Trophoblast cell (in vitro differentiated cells and primary cell): Measurements from ENCODE around the gene MYH11.
"Not testable (repeated sequence)": the region's sequence is repeated elsewhere in the genome, so short reads cannot be mapped to it uniquely, and the experiment has no call there.

Experiments
- DNase-seq, 2 donors: peaks; one replicate each; pipeline ENCODE4 v3.0.0-alpha.2; 2016
- H2AFZ ChIP-seq: 2 replicates; pipeline ENCODE4 v1.6.1; 2013; ENCODE audit warnings: low read length, moderate library complexity, mild to moderate bottlenecking; ENCODE audit not compliant: insufficient read depth, poor library complexity
- H2AK5ac ChIP-seq: 2 replicates; pipeline ENCODE4 v1.6.1; 2013; ENCODE audit warnings: mild to moderate bottlenecking, low read length
- H2BK120ac ChIP-seq: 2 replicates; pipeline ENCODE4 v1.6.1; 2013; ENCODE audit warnings: low read length, mild to moderate bottlenecking, moderate library complexity; ENCODE audit not compliant: insufficient read depth, poor library complexity
- H2BK12ac ChIP-seq: 2 replicates; pipeline ENCODE4 v1.6.1; 2013; ENCODE audit warnings: mild to moderate bottlenecking, low read length, moderate library complexity
- H2BK5ac ChIP-seq: 2 replicates; pipeline ENCODE4 v1.6.1; 2013; ENCODE audit warnings: low read length, low read depth, moderate library complexity, mild to moderate bottlenecking; ENCODE audit not compliant: poor library complexity
- H3K14ac ChIP-seq: 2 replicates; pipeline ENCODE4 v1.6.1; 2013; ENCODE audit warnings: mild to moderate bottlenecking, low read length
- H3K18ac ChIP-seq: 2 replicates; pipeline ENCODE4 v1.6.1; 2013; ENCODE audit warnings: mild to moderate bottlenecking, low read length
- H3K23ac ChIP-seq: 2 replicates; pipeline ENCODE4 v1.6.1; 2013; ENCODE audit warnings: low read length
- H3K27ac ChIP-seq: 2 replicates; pipeline ENCODE4 v1.5.1; 2013; ENCODE audit warnings: low read depth, mild to moderate bottlenecking, inconsistent platforms, low read length, moderate library complexity
- H3K27me3 ChIP-seq: 2 replicates; pipeline ENCODE4 v1.6.1; 2013; ENCODE audit warnings: inconsistent platforms, mild to moderate bottlenecking, low read length, moderate library complexity; ENCODE audit not compliant: insufficient read depth
- H3K36me3 ChIP-seq, 2 experiments: 1 replicate in 1 of 2; 2 replicates in 1 of 2; pipeline ENCODE4 v1.6.1; 2013; ENCODE audit warnings: low read length in 2 of 2, mild to moderate bottlenecking in 2 of 2, moderate library complexity in 1 of 2; ENCODE audit not compliant: insufficient read depth in 2 of 2, control insufficient read depth in 1 of 2
- H3K4ac ChIP-seq: 2 replicates; pipeline ENCODE4 v1.6.1; 2013; ENCODE audit warnings: low read depth, mild to moderate bottlenecking, low read length, moderate library complexity
- H3K4me1 ChIP-seq, 2 experiments: 1 replicate in 1 of 2; 2 replicates in 1 of 2; pipeline ENCODE4 v1.6.1; 2013; ENCODE audit warnings: low read length in 2 of 2, mild to moderate bottlenecking in 2 of 2, moderate library complexity in 1 of 2; ENCODE audit not compliant: insufficient read depth in 2 of 2, control insufficient read depth in 1 of 2
- H3K4me2 ChIP-seq: 2 replicates; pipeline ENCODE4 v1.6.1; 2013; ENCODE audit warnings: inconsistent platforms, mild to moderate bottlenecking, low read length, moderate library complexity
- H3K4me3 ChIP-seq: 2 replicates; pipeline ENCODE4 v1.5.1; 2013; ENCODE audit warnings: mild to moderate bottlenecking, low read depth, low read length, inconsistent platforms
- H3K79me1 ChIP-seq: one replicate; pipeline ENCODE4 v1.6.1; 2013; ENCODE audit warnings: low read length
- H3K79me2 ChIP-seq: 2 replicates; pipeline ENCODE4 v1.6.1; 2013; ENCODE audit warnings: low read length, mild to moderate bottlenecking; ENCODE audit not compliant: control insufficient read depth, insufficient read depth, poor library complexity
- H3K9ac ChIP-seq: 2 replicates; pipeline ENCODE4 v1.6.1; 2013; ENCODE audit warnings: mild to moderate bottlenecking, low read length
- H3K9me3 ChIP-seq: 2 replicates; pipeline ENCODE4 v1.6.1; 2013; ENCODE audit warnings: low read depth, mild to moderate bottlenecking, control low read depth, inconsistent platforms, low read length; ENCODE audit not compliant: insufficient read depth
- H4K12ac ChIP-seq: 2 replicates; pipeline ENCODE4 v1.6.1; 2013; ENCODE audit warnings: low read depth, mild to moderate bottlenecking, low read length, moderate library complexity
- H4K8ac ChIP-seq: 2 replicates; pipeline ENCODE4 v1.6.1; 2013; ENCODE audit warnings: low read depth, mild to moderate bottlenecking, low read length, moderate library complexity
- H4K91ac ChIP-seq: one replicate; pipeline ENCODE4 v1.6.1; 2013; ENCODE audit warnings: low read depth, mild to moderate bottlenecking, low read length, moderate library complexity
- WGBS: extraction: QIAGEN DNeasy Blood & Tissue Kit; methylation state at CpG from one replicate; pipeline ENCODE4 v1.1.7; 2013; ENCODE audit warnings: missing lambda C conversion rate; ENCODE audit not compliant: insufficient read length, insufficient coverage; ENCODE audit errors: extremely low coverage; 5-methylcytosine and 5-hydroxymethylcytosine counted together

Gene MYH11

GRCh38 chr16:15727697-15728096 is 129.1 kb downstream of the MYH11 start:
- H3K79me2 ChIP-seq, H3K4ac ChIP-seq, H3K4me3 ChIP-seq, H3K23ac ChIP-seq, H2BK5ac ChIP-seq, H3K27ac ChIP-seq, H3K4me1 ChIP-seq, H3K18ac ChIP-seq, H4K8ac ChIP-seq, H2AFZ ChIP-seq, H2AK5ac ChIP-seq, H4K91ac ChIP-seq, H3K9ac ChIP-seq, H3K27me3 ChIP-seq, DNase-seq, H4K12ac ChIP-seq, H3K14ac ChIP-seq, H3K9me3 ChIP-seq, H3K4me2 ChIP-seq, H3K79me1 ChIP-seq, H2BK12ac ChIP-seq, H2BK120ac ChIP-seq: not testable (repeated sequence)
- WGBS: no CpG with 5 or more reads among the region's 5 CpGs
- H3K36me3 ChIP-seq: peaks cover 9 to 11% of the 10 kb centered on the region in 2 experiments

GRCh38 chr16:15726715-15727114 is 130.1 kb downstream of the MYH11 start:
- DNase-seq: no peak
- no peak overlapping the region for H4K12ac ChIP-seq
- H3K36me3 ChIP-seq: peaks cover 9 to 11% of the 10 kb centered on the region in 2 experiments
- H3K18ac ChIP-seq: no peak overlapping the region
- H3K27ac ChIP-seq: no peak overlapping the region
- no peak overlapping the region for H3K4me2 ChIP-seq
- no peak overlapping the region for H2BK120ac ChIP-seq
- no peak overlapping the region for H3K4me3 ChIP-seq
- H3K79me2 ChIP-seq: no peaks in the 10 kb centered on the region
- H3K9ac ChIP-seq: no peak overlapping the region
- no peak overlapping the region for H2AFZ ChIP-seq
- H2AK5ac ChIP-seq: no peak overlapping the region
- H3K4ac ChIP-seq: no peak overlapping the region
- H2BK5ac ChIP-seq: no peak overlapping the region
- no peak overlapping the region for H4K91ac ChIP-seq
- H3K79me1 ChIP-seq: no peaks in the 10 kb centered on the region
- H3K4me1 ChIP-seq: no peaks in the 10 kb centered on the region
- H2BK12ac ChIP-seq: no peak overlapping the region
- WGBS: no CpG with 5 or more reads among the region's 18 CpGs
- H3K23ac ChIP-seq: no peak overlapping the region
- no peak overlapping the region for H3K14ac ChIP-seq
- no peak overlapping the region for H4K8ac ChIP-seq
- H3K27me3 ChIP-seq: no peaks in the 10 kb centered on the region
- H3K9me3 ChIP-seq: no peaks in the 10 kb centered on the region

- Histone ChIP-seq H4K91ac (no peak overlapping the region), H3K27ac (no peak overlapping the region), H2BK12ac (no peak overlapping the region), H4K8ac (no peak overlapping the region), H3K23ac (no peak overlapping the region), H3K9ac (no peak overlapping the region), H2BK5ac (no peak overlapping the region), H3K4ac (no peak overlapping the region), H2AFZ (no peak overlapping the region), H3K79me2 (no peaks in the 10 kb centered on the region), H4K12ac (no peak overlapping the region), H3K4me3 (no peak overlapping the region), H3K36me3 (peaks cover 9 to 14% of the 10 kb centered on the region in 2 experiments), H3K9me3 (no peaks in the 10 kb centered on the region), H3K27me3 (no peaks in the 10 kb centered on the region), H2BK120ac (no peak overlapping the region), H3K18ac (no peak overlapping the region), H3K79me1 (no peaks in the 10 kb centered on the region), H3K14ac (no peak overlapping the region), H3K4me1 (no peaks in the 10 kb centered on the region), H3K4me2 (no peak overlapping the region), H2AK5ac (no peak overlapping the region)
- DNase-seq: no peak
- no CpG with 5 or more reads among the region's 5 CpGs for WGBS
Measured at GRCh38 chr16:15725641-15726240, 131.1 kb downstream of the MYH11 start.

- Histone ChIP-seq H3K18ac (no peak overlapping the region), H3K27me3 (no peaks in the 10 kb centered on the region), H3K4me2 (no peak overlapping the region), H2BK12ac (no peak overlapping the region), H3K36me3 (peaks cover 9 to 15% of the 10 kb centered on the region in 2 experiments), H3K27ac (no peak overlapping the region), H4K91ac (no peak overlapping the region), H3K4me3 (no peak overlapping the region), H3K79me2 (no peaks in the 10 kb centered on the region), H3K4ac (no peak overlapping the region), H2BK120ac (no peak overlapping the region), H3K4me1 (no peaks in the 10 kb centered on the region), H3K14ac (no peak overlapping the region), H2AFZ (no peak overlapping the region), H3K9me3 (peaks cover 2% of the 10 kb centered on the region), H3K23ac (no peak overlapping the region), H3K79me1 (no peaks in the 10 kb centered on the region), H3K9ac (no peak overlapping the region), H2AK5ac (no peak overlapping the region), H4K12ac (no peak overlapping the region), H4K8ac (no peak overlapping the region), H2BK5ac (no peak overlapping the region)
- WGBS: no CpG with 5 or more reads among the region's 7 CpGs
- DNase-seq: no peak
Measured at GRCh38 chr16:15723808-15724207, 133.0 kb downstream of the MYH11 start.
